Esophagus muscularis mucosa (tissue), 3 donors: ENCODE results near the gene DOK7.

ENCODE experiments used
- EP300 ChIP-seq: sonication (generic); formaldehyde crosslinking; IDR thresholded peaks from one replicate; pipeline ENCODE4 v1.6.1; 2017; ENCODE audit warnings: antibody characterized with exemption
- TF ChIP-seq, protein P1 (sequence below), 3 experiments: fragments of 200-600 bp in 2 of 3; fragments of 450-650 bp in 1 of 3; sonication (generic) in 2 of 3; IDR thresholded peaks; one replicate each; pipeline ENCODE4 v1.5.1; 2017 to 2019; ENCODE audit warnings: antibody characterized with exemption in 3 of 3, mild to moderate bottlenecking in 2 of 3, moderate library complexity in 1 of 3

GRCh38 chr4:3527914-3528876 is 65.1 kb downstream of the DOK7 start:
- TF ChIP-seq, protein P1, sequence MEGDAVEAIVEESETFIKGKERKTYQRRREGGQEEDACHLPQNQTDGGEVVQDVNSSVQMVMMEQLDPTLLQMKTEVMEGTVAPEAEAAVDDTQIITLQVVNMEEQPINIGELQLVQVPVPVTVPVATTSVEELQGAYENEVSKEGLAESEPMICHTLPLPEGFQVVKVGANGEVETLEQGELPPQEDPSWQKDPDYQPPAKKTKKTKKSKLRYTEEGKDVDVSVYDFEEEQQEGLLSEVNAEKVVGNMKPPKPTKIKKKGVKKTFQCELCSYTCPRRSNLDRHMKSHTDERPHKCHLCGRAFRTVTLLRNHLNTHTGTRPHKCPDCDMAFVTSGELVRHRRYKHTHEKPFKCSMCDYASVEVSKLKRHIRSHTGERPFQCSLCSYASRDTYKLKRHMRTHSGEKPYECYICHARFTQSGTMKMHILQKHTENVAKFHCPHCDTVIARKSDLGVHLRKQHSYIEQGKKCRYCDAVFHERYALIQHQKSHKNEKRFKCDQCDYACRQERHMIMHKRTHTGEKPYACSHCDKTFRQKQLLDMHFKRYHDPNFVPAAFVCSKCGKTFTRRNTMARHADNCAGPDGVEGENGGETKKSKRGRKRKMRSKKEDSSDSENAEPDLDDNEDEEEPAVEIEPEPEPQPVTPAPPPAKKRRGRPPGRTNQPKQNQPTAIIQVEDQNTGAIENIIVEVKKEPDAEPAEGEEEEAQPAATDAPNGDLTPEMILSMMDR (IDR thresholded peaks at IDR 0.05): no peak
- no peak for TF ChIP-seq EP300
